NT2/D1 (cell line): Measurements from ENCODE around the gene TENT4A.

Experiments used
- SUZ12 ChIP-seq: IDR thresholded peaks from 2 replicates; pipeline ENCODE4 v1.6.1; 2011; ENCODE audit not compliant: insufficient read length, insufficient read depth; ENCODE audit errors: extremely low read depth
- YY1 ChIP-seq: IDR thresholded peaks from 2 replicates; pipeline ENCODE4 v1.6.1; 2011; ENCODE audit not compliant: insufficient read length, insufficient read depth
- ZNF274 ChIP-seq: IDR thresholded peaks from 2 replicates; pipeline ENCODE4 v1.6.1; 2011; ENCODE audit warnings: mild to moderate bottlenecking, low read depth, low read length

GRCh38 chr5:6680922-6681321, 32.3 kb upstream of the TENT4A start:
- no peak for TF ChIP-seq SUZ12
- no peak for TF ChIP-seq YY1
- TF ChIP-seq ZNF274, result no peak
